Measurements from ENCODE around the gene WTIP. TPM values are rescaled to one million over a fixed set of nuclear protein-coding genes. Genes with fewer than 3 reads are reported as not detected.
A peak's percentile ranks its signal among the peaks of the same experiment; 100 is the strongest.

WTIP gene
- total and polyA plus RNA-seq, 12 donors, result 1.2 to 15.1 (median 6.0) TPM

DNA sequence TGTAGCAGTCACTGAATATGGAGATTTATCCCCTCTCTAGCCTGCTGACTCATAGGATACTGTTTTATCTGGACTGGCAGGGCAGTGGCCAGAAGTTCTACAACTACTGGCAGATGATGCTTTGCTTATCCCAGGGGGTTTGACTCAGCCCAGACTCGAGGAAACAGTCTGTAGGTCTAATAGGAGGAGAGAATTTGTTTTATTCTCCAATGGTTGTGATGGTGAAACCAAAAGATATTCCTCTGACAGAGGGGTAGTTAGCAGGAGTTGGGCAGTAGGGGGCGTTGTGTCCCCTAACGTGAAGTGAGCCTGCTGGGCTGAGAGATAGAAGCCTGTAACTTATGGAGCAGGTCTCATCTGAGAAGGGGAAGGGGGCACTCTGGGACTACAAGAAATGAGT is 74.9 kb downstream of the WTIP start:
- Histone ChIP-seq H3K4me1 (replicated peaks in 1 of 2) (no peaks in the 10 kb centered on the region), H3K27ac (no peak overlapping the region), H3K27me3 (no peaks in the 10 kb centered on the region), H3K36me3 (replicated peaks in 1 of 2) (no peaks in the 10 kb centered on the region), H3K9me3 (replicated peaks in 1 of 3) (no peaks in the 10 kb centered on the region), H3K4me3 (no peak overlapping the region)
- DNase-seq, result peak in 1 of 7 donors; percentile 33
- intact Hi-C loops (cut with DNase I), result no loop called here
- TF ChIP-seq, protein P1, sequence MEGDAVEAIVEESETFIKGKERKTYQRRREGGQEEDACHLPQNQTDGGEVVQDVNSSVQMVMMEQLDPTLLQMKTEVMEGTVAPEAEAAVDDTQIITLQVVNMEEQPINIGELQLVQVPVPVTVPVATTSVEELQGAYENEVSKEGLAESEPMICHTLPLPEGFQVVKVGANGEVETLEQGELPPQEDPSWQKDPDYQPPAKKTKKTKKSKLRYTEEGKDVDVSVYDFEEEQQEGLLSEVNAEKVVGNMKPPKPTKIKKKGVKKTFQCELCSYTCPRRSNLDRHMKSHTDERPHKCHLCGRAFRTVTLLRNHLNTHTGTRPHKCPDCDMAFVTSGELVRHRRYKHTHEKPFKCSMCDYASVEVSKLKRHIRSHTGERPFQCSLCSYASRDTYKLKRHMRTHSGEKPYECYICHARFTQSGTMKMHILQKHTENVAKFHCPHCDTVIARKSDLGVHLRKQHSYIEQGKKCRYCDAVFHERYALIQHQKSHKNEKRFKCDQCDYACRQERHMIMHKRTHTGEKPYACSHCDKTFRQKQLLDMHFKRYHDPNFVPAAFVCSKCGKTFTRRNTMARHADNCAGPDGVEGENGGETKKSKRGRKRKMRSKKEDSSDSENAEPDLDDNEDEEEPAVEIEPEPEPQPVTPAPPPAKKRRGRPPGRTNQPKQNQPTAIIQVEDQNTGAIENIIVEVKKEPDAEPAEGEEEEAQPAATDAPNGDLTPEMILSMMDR (IDR thresholded peaks at IDR 0.05), result peak in 4 of 6 experiments; percentile 7 to 36 (median 26)
- no peak for TF ChIP-seq POLR2A (IDR thresholded peaks at IDR 0.05)
- 0 to 2% (median 1%) methylated on average over 3 of the region's 3 CpGs for WGBS, 4 donors

DNA sequence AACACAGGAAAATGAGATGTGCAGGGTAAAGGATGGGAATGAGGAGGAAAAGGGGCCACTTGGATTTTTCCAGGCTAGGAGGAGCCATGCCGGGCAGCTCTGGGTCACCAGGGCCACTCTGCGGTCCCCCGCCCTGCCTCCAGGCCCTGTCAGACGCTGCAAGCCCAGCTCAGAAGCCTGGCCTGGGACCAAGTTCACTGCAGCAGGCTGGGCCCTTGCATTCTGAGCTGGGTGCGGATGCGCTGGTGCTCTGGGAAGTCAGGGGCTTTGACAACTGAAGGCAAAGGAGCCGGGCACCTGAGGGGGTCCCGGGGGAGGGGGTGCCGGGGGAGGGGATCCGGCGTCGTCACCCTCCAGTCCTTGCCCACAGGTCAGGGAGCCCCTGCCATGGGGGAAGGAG is 77.5 kb downstream of the WTIP start:
- no peak for TF ChIP-seq POLR2A (IDR thresholded peaks at IDR 0.05)
- TF ChIP-seq, protein P1 (IDR thresholded peaks at IDR 0.05), result no peak
- H3K36me3 ChIP-seq (replicated peaks in 1 of 2), result no peaks in the 10 kb centered on the region
- intact Hi-C loops (cut with DNase I), result no loop called here

DNA sequence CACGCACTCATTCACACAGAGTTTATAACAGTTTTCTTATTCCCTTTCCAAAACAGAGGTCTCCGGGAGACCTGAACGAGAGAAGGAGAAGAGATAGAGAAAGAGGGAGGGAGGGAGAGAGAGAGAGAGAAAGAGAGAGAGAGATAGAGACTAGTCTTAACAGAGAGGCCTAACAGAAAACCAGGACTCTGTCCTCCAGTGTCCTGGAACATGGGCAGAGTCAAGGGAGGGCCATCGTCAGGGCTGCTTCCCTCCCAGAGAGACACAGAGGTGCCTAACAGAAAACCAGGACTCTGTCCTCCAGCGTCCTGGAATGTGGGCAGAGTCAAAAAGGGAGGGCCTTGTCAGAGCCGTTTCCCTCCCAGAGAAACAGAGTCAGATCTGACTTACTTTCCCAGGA is 78.7 kb downstream of the WTIP start:
- Histone ChIP-seq H3K4me3 (no peak overlapping the region), H3K27me3 (no peaks in the 10 kb centered on the region), H3K27ac (no peak overlapping the region), H3K9me3 (replicated peaks in 1 of 3) (no peaks in the 10 kb centered on the region), H3K4me1 (replicated peaks in 1 of 2) (no peaks in the 10 kb centered on the region), H3K36me3 (replicated peaks in 1 of 2) (no peaks in the 10 kb centered on the region)
- intact Hi-C loops (cut with DNase I), result no loop called here
- TF ChIP-seq, protein P1 (IDR thresholded peaks at IDR 0.05), result no peak
- no peak for TF ChIP-seq POLR2A (IDR thresholded peaks at IDR 0.05)
- DNase-seq, result no peak
- WGBS, 4 donors, result 45 to 54% (median 53%) methylated on average over 6 of the region's 6 CpGs

More for the DNA sequence above, 77.5 kb downstream of the WTIP start:
- no peak for DNase-seq
- no peaks in the 10 kb centered on the region for H3K27me3 ChIP-seq
- no peaks in the 10 kb centered on the region for H3K9me3 ChIP-seq (replicated peaks in 1 of 3)
- H3K4me3 ChIP-seq, result no peak overlapping the region
- 83 to 92% (median 84%) methylated on average over 7 to 12 of the region's 12 CpGs for WGBS, 4 donors
- no peaks in the 10 kb centered on the region for H3K4me1 ChIP-seq (replicated peaks in 1 of 2)
- no peak overlapping the region for H3K27ac ChIP-seq

Other genes starting within 250 kb of the WTIP start
- gene GARRE1, start 227.2 kb upstream of the WTIP start, total RNA-seq, result 10 to 100 TPM in 8 of 9 donors, 1 to 10 TPM in 1; 5.1 to 20.9 (median 14.3) TPM
- 10 to 100 TPM in 2 of 3 donors, 1 to 10 TPM in 1; 7.5 to 13.2 (median 10.5) TPM for gene GARRE1, start 227.2 kb upstream of the WTIP start, polyA plus RNA-seq
- 100 to 1,000 TPM in 8 of 9 donors, 10 to 100 TPM in 1; 81.7 to 680 (median 486) TPM for gene GPI, start 116.6 kb upstream of the WTIP start, total RNA-seq
- gene GPI, start 116.6 kb upstream of the WTIP start, polyA plus RNA-seq, result 100 to 1,000 TPM; 214 to 335 (median 255) TPM
- 10 to 100 TPM in 6 of 9 donors, 1 to 10 TPM in 3; 7.6 to 26.1 (median 11.7) TPM for gene PDCD2L, start 77.4 kb upstream of the WTIP start, total RNA-seq
- gene PDCD2L, start 77.4 kb upstream of the WTIP start, polyA plus RNA-seq, result 10 to 100 TPM; 12.7 to 13.2 (median 13.0) TPM
- gene UBA2, start 53.4 kb upstream of the WTIP start, total RNA-seq, result 100 to 1,000 TPM in 1 of 9 donors, 10 to 100 TPM in 8; 35.0 to 150 (median 61.9) TPM
- gene UBA2, start 53.4 kb upstream of the WTIP start, polyA plus RNA-seq, result 100 to 1,000 TPM in 1 of 3 donors, 10 to 100 TPM in 2; 32.3 to 109 (median 44.1) TPM
- 1 to 10 TPM in 3 of 9 donors, under 1 TPM in 5, not detected in 1; 0.41 to 2.3 (median 0.90) TPM for gene SCGB2B2, start 195.4 kb downstream of the WTIP start, total RNA-seq
- under 1 TPM; 0.27 to 0.72 (median 0.62) TPM for gene SCGB2B2, start 195.4 kb downstream of the WTIP start, polyA plus RNA-seq
- gene ZNF302, start 195.9 kb downstream of the WTIP start, total RNA-seq, result 10 to 100 TPM; 12.7 to 67.3 (median 32.5) TPM
- gene ZNF302, start 195.9 kb downstream of the WTIP start, polyA plus RNA-seq, result 10 to 100 TPM; 26.6 to 43.4 (median 42.8) TPM

All from adrenal gland (tissue), 12 donors.